RPMI7951 (cell line): ENCODE measurements around the gene PIH1D1. TPM values are rescaled to one million over a fixed set of nuclear protein-coding genes. Genes with fewer than 3 reads are reported as not detected.

Experiments used
- total RNA-seq: library from RNA; depleted of rRNA; stranded (reverse); fragments of >200 nt; shearing (Covaris generic); gene quantifications from 2 replicates; pipeline ENCODE4 v1.2.3, GENCODE V29; 2014; rRNA removed

PIH1D1 gene
- total RNA-seq, 1 experiment from 2014 or later = 176 TPM

Other genes starting within 250 kb of the PIH1D1 start
- gene SLC6A16, start 126.6 kb downstream of the PIH1D1 start, total RNA-seq = 0.10 and 0.12 TPM in 2 replicates
- not detected in 2 replicates for gene CD37, start 116.4 kb downstream of the PIH1D1 start, total RNA-seq
- 34.2 and 36.4 TPM in 2 replicates for gene TEAD2, start 89.4 kb downstream of the PIH1D1 start, total RNA-seq
- 0.24 and 0.59 TPM in 2 replicates for gene DKKL1, start 87.9 kb downstream of the PIH1D1 start, total RNA-seq
- not detected in 2 replicates for gene KASH5, start 63.6 kb downstream of the PIH1D1 start, total RNA-seq
- gene PTH2, start 28.4 kb downstream of the PIH1D1 start, total RNA-seq = not detected in 2 replicates
- not detected in 2 replicates for gene GFY, start 26.4 kb downstream of the PIH1D1 start, total RNA-seq
- 0.84 and 1.9 TPM in 2 replicates for gene SLC17A7, start 10.3 kb downstream of the PIH1D1 start, total RNA-seq
- gene ALDH16A1, start 1.4 kb upstream of the PIH1D1 start, total RNA-seq = 12.9 and 20.3 TPM in 2 replicates
- 8.0 and 12.7 TPM in 2 replicates for gene FLT3LG, start 22.4 kb upstream of the PIH1D1 start, total RNA-seq
- gene RPL13A, start 35.8 kb upstream of the PIH1D1 start, total RNA-seq = 2,557 and 2,630 TPM in 2 replicates
- 4,830 and 4,921 TPM in 2 replicates for gene RPS11, start 44.6 kb upstream of the PIH1D1 start, total RNA-seq
- gene FCGRT, start 60.8 kb upstream of the PIH1D1 start, total RNA-seq = 14.7 and 22.9 TPM in 2 replicates
- gene RCN3, start 76.2 kb upstream of the PIH1D1 start, total RNA-seq = 145 and 157 TPM in 2 replicates
- 159 TPM in 2 replicates for gene NOSIP, start 128.7 kb upstream of the PIH1D1 start, total RNA-seq
- gene PRRG2, start 129.5 kb upstream of the PIH1D1 start, total RNA-seq = 0.10 TPM in 1 of 2 replicates, not detected in the other
- 1.1 and 2.3 TPM in 2 replicates for gene PRR12, start 139.4 kb upstream of the PIH1D1 start, total RNA-seq
- gene RRAS, start 188.3 kb upstream of the PIH1D1 start, total RNA-seq = 81.8 and 84.2 TPM in 2 replicates
- gene SCAF1, start 190.4 kb upstream of the PIH1D1 start, total RNA-seq = 7.1 and 16.0 TPM in 2 replicates
- gene IRF3, start 214.0 kb upstream of the PIH1D1 start, total RNA-seq = 58.4 and 87.0 TPM in 2 replicates
- 19.7 and 26.8 TPM in 2 replicates for gene BCL2L12, start 214.1 kb upstream of the PIH1D1 start, total RNA-seq
- gene PRMT1, start 225.5 kb upstream of the PIH1D1 start, total RNA-seq = 334 and 387 TPM in 2 replicates
- 0.72 and 0.78 TPM in 2 replicates for gene ADM5, start 237.8 kb upstream of the PIH1D1 start, total RNA-seq
- 18.3 and 21.8 TPM in 2 replicates for gene CPT1C, start 239.3 kb upstream of the PIH1D1 start, total RNA-seq